ENCODE data around the gene FYCO1. TPM values are rescaled to one million over a fixed set of nuclear protein-coding genes. Genes with fewer than 3 reads are reported as not detected.

Gene FYCO1
- total RNA-seq, 1 experiment from 2014 or later = 10.9 TPM

DNA sequence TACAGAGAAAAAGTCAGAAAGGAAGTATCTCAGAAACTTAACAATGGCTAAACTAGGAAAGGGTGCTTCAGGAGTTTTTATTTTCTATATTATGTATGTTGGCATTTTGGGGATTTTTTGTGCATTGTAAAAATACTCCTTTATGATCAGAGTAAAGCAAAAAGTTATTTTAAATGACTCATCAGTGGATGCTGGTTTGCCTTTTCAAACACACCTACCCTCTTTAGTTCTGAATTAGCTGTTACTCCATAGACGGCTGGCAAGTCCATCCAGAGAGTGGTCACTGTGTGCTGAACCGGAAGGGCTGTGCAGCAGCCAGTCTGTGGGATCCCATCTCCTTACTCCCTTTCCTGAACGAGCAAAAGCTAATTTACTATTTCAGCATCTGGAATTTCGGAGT lies 108.3 kb downstream of the FYCO1 start:
- TF ChIP-seq, protein P1, sequence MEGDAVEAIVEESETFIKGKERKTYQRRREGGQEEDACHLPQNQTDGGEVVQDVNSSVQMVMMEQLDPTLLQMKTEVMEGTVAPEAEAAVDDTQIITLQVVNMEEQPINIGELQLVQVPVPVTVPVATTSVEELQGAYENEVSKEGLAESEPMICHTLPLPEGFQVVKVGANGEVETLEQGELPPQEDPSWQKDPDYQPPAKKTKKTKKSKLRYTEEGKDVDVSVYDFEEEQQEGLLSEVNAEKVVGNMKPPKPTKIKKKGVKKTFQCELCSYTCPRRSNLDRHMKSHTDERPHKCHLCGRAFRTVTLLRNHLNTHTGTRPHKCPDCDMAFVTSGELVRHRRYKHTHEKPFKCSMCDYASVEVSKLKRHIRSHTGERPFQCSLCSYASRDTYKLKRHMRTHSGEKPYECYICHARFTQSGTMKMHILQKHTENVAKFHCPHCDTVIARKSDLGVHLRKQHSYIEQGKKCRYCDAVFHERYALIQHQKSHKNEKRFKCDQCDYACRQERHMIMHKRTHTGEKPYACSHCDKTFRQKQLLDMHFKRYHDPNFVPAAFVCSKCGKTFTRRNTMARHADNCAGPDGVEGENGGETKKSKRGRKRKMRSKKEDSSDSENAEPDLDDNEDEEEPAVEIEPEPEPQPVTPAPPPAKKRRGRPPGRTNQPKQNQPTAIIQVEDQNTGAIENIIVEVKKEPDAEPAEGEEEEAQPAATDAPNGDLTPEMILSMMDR (IDR thresholded peaks at IDR 0.05; ENCODE audit: insufficient read depth in 1 of 2, low read depth in 1 of 2, low read length in 1 of 2, severe bottlenecking in 1 of 2, unreplicated experiment in 1 of 2) = no peak
- H3K4me3 Mint-ChIP-seq (ENCODE audit: unreplicated experiment) = no peak overlapping the region
- no peaks in the 10 kb centered on the region for H3K4me1 Mint-ChIP-seq (ENCODE audit: low read depth, unreplicated experiment)
- no peak for DNase-seq
- Histone ChIP-seq H3K27me3 (replicated peaks; ENCODE audit: control insufficient read depth, insufficient read depth, low read length) (no peaks in the 10 kb centered on the region), H3K36me3 (ENCODE audit: control insufficient read depth, insufficient read depth, low read length) (no peaks in the 10 kb centered on the region), H3K4me1 (no peaks in the 10 kb centered on the region), H3K4me3 (ENCODE audit: low read depth, low read length) (no peak overlapping the region), H3K9me3 (no peaks in the 10 kb centered on the region)
- no peaks in the 10 kb centered on the region for H3K36me3 Mint-ChIP-seq (ENCODE audit: insufficient read depth, unreplicated experiment)
- intact Hi-C loops (cut with micrococcal nuclease; ENCODE audit: unreplicated experiment) = no loop called here
- peaks cover 6% of the 10 kb centered on the region for H3K27me3 Mint-ChIP-seq (ENCODE audit: insufficient read depth, unreplicated experiment)
- ChIA-PET CTCF (no interaction called here), POLR2A (no interaction called here)
- H3K27ac Mint-ChIP-seq (ENCODE audit: unreplicated experiment) = no peak overlapping the region
- BruUV-seq (replicated peaks) = no TSS peak
- H3K9me3 Mint-ChIP-seq (ENCODE audit: unreplicated experiment) = no peaks in the 10 kb centered on the region

DNA sequence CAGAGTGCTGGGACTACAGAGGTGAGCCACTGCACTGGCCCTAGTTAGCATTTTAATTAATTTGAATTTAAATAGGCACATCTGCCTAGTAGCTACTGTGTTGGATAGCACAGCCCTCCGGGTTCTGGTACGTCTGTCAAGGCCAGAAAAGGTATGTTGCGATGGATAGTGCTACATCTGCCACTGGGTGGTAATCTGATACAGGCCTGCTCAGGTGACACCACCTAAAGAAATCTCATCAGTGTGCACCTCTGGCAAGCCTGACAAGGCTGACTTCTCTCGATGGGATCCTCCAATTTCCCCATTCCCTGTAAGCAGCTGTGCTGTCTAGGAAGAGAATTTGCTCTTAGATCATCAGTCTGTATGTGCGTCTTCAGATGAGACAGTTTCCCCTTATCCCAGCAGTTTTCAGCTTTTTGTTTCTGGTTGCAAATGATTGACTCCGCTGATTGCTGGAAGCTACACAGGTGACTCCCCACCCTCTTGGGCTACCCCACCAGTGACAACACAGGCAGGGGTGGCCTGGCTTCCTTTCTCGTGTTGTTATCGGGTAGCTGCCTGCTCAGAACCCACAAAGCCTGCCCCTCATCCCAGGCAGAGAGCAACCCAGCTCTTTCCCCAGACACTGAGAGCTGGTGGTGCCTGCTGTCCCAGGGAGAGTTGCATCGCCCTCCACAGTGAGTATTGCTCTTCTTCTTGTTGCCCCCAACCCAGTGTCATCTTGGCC lies 109.5 kb downstream of the FYCO1 start, which contains the start of gene CCR9:
Gene CCR9 (plus strand): TSS at position 565 of the 727 bp plus-strand sequence. CDS start 8,391 bp downstream, outside the sequence.
- Mint-ChIP-seq H3K4me3 (ENCODE audit: unreplicated experiment) (no peak within 1 kb of the TSS), H3K36me3 (ENCODE audit: insufficient read depth, unreplicated experiment) (no peaks in the 10 kb centered on the region), H3K27ac (ENCODE audit: unreplicated experiment) (no peak within 1 kb of the TSS), H3K27me3 (ENCODE audit: insufficient read depth, unreplicated experiment) (peaks cover 2% of the 10 kb centered on the region), H3K4me1 (ENCODE audit: low read depth, unreplicated experiment) (no peaks in the 10 kb centered on the region), H3K9me3 (ENCODE audit: unreplicated experiment) (no peaks in the 10 kb centered on the region)
- Histone ChIP-seq H3K4me1 (no peaks in the 10 kb centered on the region), H3K27me3 (replicated peaks; ENCODE audit: control insufficient read depth, insufficient read depth, low read length) (no peaks in the 10 kb centered on the region), H3K36me3 (ENCODE audit: control insufficient read depth, insufficient read depth, low read length) (no peaks in the 10 kb centered on the region), H3K4me3 (ENCODE audit: low read depth, low read length) (no peak within 1 kb of the TSS), H3K9me3 (no peaks in the 10 kb centered on the region)
- TF ChIP-seq, protein P1 (IDR thresholded peaks at IDR 0.05; ENCODE audit: insufficient read depth in 1 of 2, low read depth in 1 of 2, low read length in 1 of 2, severe bottlenecking in 1 of 2, unreplicated experiment in 1 of 2) = no peak
- no peak for DNase-seq
- intact Hi-C loops (cut with micrococcal nuclease; ENCODE audit: unreplicated experiment) = no loop called here
- POLR2A ChIA-PET = no interaction called here
- CTCF ChIA-PET = no interaction called here
- BruUV-seq (replicated peaks) = no TSS peak

DNA sequence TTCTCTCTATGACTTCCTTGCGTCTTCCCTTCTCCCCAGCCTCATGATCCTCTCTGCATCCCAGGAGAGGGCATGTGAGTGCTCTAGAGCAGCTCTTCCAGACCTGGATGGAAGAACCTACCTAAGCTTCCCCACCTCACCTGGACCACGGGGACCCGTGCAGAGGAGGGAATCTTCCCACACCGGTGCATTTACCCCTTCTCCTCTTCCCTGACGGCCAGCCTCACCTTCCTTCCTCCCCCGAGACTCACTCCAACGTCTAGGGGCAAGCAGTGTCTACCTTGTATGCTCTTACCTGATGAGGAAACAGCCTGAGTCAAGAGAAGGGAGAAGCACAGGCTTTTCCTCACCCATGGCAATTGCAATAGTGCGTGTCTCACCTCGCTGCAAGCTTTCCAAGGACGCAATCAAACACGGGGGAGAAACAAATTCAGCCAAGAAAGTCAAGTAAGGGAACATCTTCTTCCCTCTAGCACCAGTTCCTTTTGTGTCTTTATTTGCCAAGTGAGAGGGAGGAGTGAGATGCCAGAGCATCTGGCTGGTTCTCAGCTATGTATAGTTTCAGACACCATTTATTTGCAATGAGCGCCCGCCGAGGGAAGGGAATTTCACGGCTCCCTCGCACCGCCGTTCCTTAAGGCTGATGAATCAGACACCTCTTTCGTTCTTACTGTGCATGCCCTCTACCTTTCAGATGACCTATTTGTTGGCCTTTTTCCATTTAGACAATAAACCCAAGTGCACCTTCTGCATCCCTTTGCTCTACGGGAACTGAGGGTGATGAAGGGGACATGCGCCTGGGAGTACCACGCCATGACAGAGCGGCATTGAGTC lies 111.0 kb downstream of the FYCO1 start:
- Mint-ChIP-seq H3K4me3 (ENCODE audit: unreplicated experiment) (no peak overlapping the region), H3K4me1 (ENCODE audit: low read depth, unreplicated experiment) (no peaks in the 10 kb centered on the region), H3K27me3 (ENCODE audit: insufficient read depth, unreplicated experiment) (peaks cover 2% of the 10 kb centered on the region), H3K27ac (ENCODE audit: unreplicated experiment) (no peak overlapping the region), H3K36me3 (ENCODE audit: insufficient read depth, unreplicated experiment) (no peaks in the 10 kb centered on the region), H3K9me3 (ENCODE audit: unreplicated experiment) (no peaks in the 10 kb centered on the region)
- Histone ChIP-seq H3K36me3 (ENCODE audit: control insufficient read depth, insufficient read depth, low read length) (no peaks in the 10 kb centered on the region), H3K9me3 (no peaks in the 10 kb centered on the region), H3K4me1 (no peaks in the 10 kb centered on the region), H3K4me3 (ENCODE audit: low read depth, low read length) (no peak overlapping the region), H3K27me3 (replicated peaks; ENCODE audit: control insufficient read depth, insufficient read depth, low read length) (no peaks in the 10 kb centered on the region)
- ChIA-PET POLR2A (no interaction called here), CTCF (no interaction called here)
- TF ChIP-seq, protein P1 (IDR thresholded peaks at IDR 0.05; ENCODE audit: insufficient read depth in 1 of 2, low read depth in 1 of 2, low read length in 1 of 2, severe bottlenecking in 1 of 2, unreplicated experiment in 1 of 2) = no peak
- no TSS peak for BruUV-seq (replicated peaks)
- DNase-seq = no peak
- intact Hi-C loops (cut with micrococcal nuclease; ENCODE audit: unreplicated experiment) = no loop called here
